Neuronal stem cell (in vitro differentiated cells): ENCODE data around the gene TUBB6.

Source experiments
- DNase-seq: peaks from one replicate; pipeline ENCODE4 v3.0.0-alpha.2; 2013; ENCODE audit warnings: low spot score
- H2AFZ ChIP-seq: one replicate; pipeline ENCODE4 v1.6.1; 2013; ENCODE audit warnings: mild to moderate bottlenecking, low read length, inconsistent platforms
- H2AK5ac ChIP-seq: 2 replicates; pipeline ENCODE4 v1.6.1; 2013; ENCODE audit warnings: low read depth, mild to moderate bottlenecking, inconsistent platforms, low read length, moderate library complexity, mixed read lengths
- H2BK120ac ChIP-seq: 2 replicates; pipeline ENCODE4 v1.6.1; 2013; ENCODE audit warnings: low read depth, mild to moderate bottlenecking, inconsistent platforms, low read length, moderate library complexity, mixed read lengths
- H2BK12ac ChIP-seq: one replicate; pipeline ENCODE4 v1.6.1; 2013; ENCODE audit warnings: low read length, inconsistent platforms
- H2BK15ac ChIP-seq: 2 replicates; pipeline ENCODE4 v1.6.1; 2013; ENCODE audit warnings: mild to moderate bottlenecking, low read length, inconsistent platforms, mixed read lengths
- H2BK5ac ChIP-seq: one replicate; pipeline ENCODE4 v1.6.1; 2013; ENCODE audit warnings: inconsistent platforms, mild to moderate bottlenecking, low read length, moderate library complexity
- H3K14ac ChIP-seq: one replicate; pipeline ENCODE4 v1.6.1; 2013; ENCODE audit warnings: low read length, inconsistent platforms
- H3K18ac ChIP-seq: 2 replicates; pipeline ENCODE4 v1.6.1; 2013; ENCODE audit warnings: low read length, inconsistent platforms
- H3K23ac ChIP-seq: 2 replicates; pipeline ENCODE4 v1.6.1; 2013; ENCODE audit warnings: low read depth, mild to moderate bottlenecking, mixed read lengths, low read length, inconsistent platforms; ENCODE audit not compliant: poor library complexity
- H3K27ac ChIP-seq: replicated peaks from 3 replicates; pipeline ENCODE4 v1.5.1; 2013; ENCODE audit warnings: low read length, inconsistent platforms
- H3K27me3 ChIP-seq, 3 experiments: 2 replicates each; pipeline ENCODE4 v1.6.1; 2013; ENCODE audit warnings: low read length in 3 of 3, mild to moderate bottlenecking in 2 of 3, inconsistent platforms in 1 of 3, low read depth in 1 of 3, mixed read lengths in 1 of 3, moderate library complexity in 1 of 3; ENCODE audit not compliant: control insufficient read depth in 3 of 3, insufficient read depth in 3 of 3
- H3K36me3 ChIP-seq, 2 donors: replicated peaks in 1 of 2; 2 replicates each; pipeline ENCODE4 v1.6.1; 2013; ENCODE audit warnings: low read length in 2 of 2; ENCODE audit not compliant: control insufficient read depth in 2 of 2, insufficient read depth in 2 of 2
- H3K4ac ChIP-seq: 2 replicates; pipeline ENCODE4 v1.6.1; 2013; ENCODE audit warnings: inconsistent platforms, mild to moderate bottlenecking, low read length, moderate library complexity
- H3K4me1 ChIP-seq, 2 donors: 1 replicate in 1 of 2; 2 replicates in 1 of 2; pipeline ENCODE4 v1.6.1; 2013; ENCODE audit warnings: low read length in 2 of 2, low read depth in 1 of 2; ENCODE audit not compliant: control insufficient read depth in 2 of 2, insufficient read depth in 1 of 2
- H3K4me2 ChIP-seq: one replicate; pipeline ENCODE4 v1.6.1; 2013; ENCODE audit warnings: mild to moderate bottlenecking, low read length, inconsistent platforms; ENCODE audit not compliant: insufficient read depth, poor library complexity, severe bottlenecking
- H3K4me3 ChIP-seq, 2 donors: 2 replicates each; pipeline ENCODE4 v1.5.1; 2013; ENCODE audit warnings: low read length in 2 of 2, mild to moderate bottlenecking in 2 of 2, inconsistent platforms in 1 of 2, moderate library complexity in 1 of 2
- H3K79me1 ChIP-seq: one replicate; pipeline ENCODE4 v1.6.1; 2013; ENCODE audit warnings: low read depth, mild to moderate bottlenecking, inconsistent platforms, low read length, moderate library complexity
- H3K9ac ChIP-seq: one replicate; pipeline ENCODE4 v1.6.1; 2013; ENCODE audit warnings: mild to moderate bottlenecking, low read depth, low read length, inconsistent platforms; ENCODE audit not compliant: poor library complexity
- H3K9me3 ChIP-seq, 2 donors: replicated peaks in 1 of 2; 2 replicates each; pipeline versions ENCODE3 to v1.6.1; 2013; ENCODE audit warnings: low read length in 2 of 2, mild to moderate bottlenecking in 2 of 2, inconsistent platforms in 1 of 2, low read depth in 1 of 2, mixed read lengths in 1 of 2, moderate library complexity in 1 of 2; ENCODE audit not compliant: control insufficient read depth in 2 of 2, insufficient read depth in 1 of 2
- H4K8ac ChIP-seq: one replicate; pipeline ENCODE4 v1.6.1; 2013; ENCODE audit warnings: low read depth, mild to moderate bottlenecking, inconsistent platforms, low read length, moderate library complexity
- H4K91ac ChIP-seq: one replicate; pipeline ENCODE4 v1.6.1; 2013; ENCODE audit warnings: low read length, low read depth, mild to moderate bottlenecking, inconsistent platforms; ENCODE audit not compliant: poor library complexity
- WGBS, 2 donors: extraction: QIAGEN DNeasy Blood & Tissue Kit; methylation state at CpG; one replicate each; pipeline ENCODE4 v1.1.7; 2013; ENCODE audit warnings: missing lambda C conversion rate in 2 of 2, mixed read lengths in 1 of 2; ENCODE audit not compliant: insufficient read length in 2 of 2, insufficient replicate concordance in 1 of 2; ENCODE audit errors: extremely low coverage in 2 of 2; 5-methylcytosine and 5-hydroxymethylcytosine counted together

Gene TUBB6

GRCh38 chr18:12264864-12265263 lies 43.2 kb upstream of the TUBB6 start:
- Histone ChIP-seq H3K18ac (no peak overlapping the region), H2AFZ (no peak overlapping the region), H2BK120ac (no peak overlapping the region), H3K4me2 (no peak overlapping the region), H3K4me1 (no peaks in the 10 kb centered on the region), H3K9me3 (no peaks in the 10 kb centered on the region), H3K36me3 (no peaks in the 10 kb centered on the region), H3K79me1 (no peaks in the 10 kb centered on the region), H2BK5ac (no peak overlapping the region), H3K14ac (no peak overlapping the region), H3K23ac (no peak overlapping the region), H2AK5ac (no peak overlapping the region), H3K4me3 (no peak overlapping the region), H3K27ac (no peak overlapping the region), H3K27me3 (peaks cover 0 to 36% (median 0%) of the 10 kb centered on the region in 3 experiments), H3K4ac (no peak overlapping the region), H3K9ac (no peak overlapping the region), H4K8ac (no peak overlapping the region), H2BK15ac (no peak overlapping the region), H4K91ac (no peak overlapping the region), H2BK12ac (no peak overlapping the region)
- WGBS, 2 donors: no CpG with 5 or more reads among the region's 2 CpGs
- no peak for DNase-seq

- Histone ChIP-seq H3K79me1 (no peaks in the 10 kb centered on the region), H3K4me2 (peak overlapping the region; percentile 69), H2BK5ac (no peak overlapping the region), H4K8ac (no peak overlapping the region), H2AK5ac (no peak overlapping the region), H3K18ac (peak overlapping the region; percentile 91), H3K9ac (no peak overlapping the region), H3K27ac (no peak overlapping the region), H3K4ac (no peak overlapping the region), H3K23ac (peak overlapping the region; percentile 43), H2AFZ (peak overlapping the region; percentile 99), H2BK120ac (no peak overlapping the region), H3K14ac (no peak overlapping the region), H4K91ac (no peak overlapping the region), H3K9me3 (no peaks in the 10 kb centered on the region), H3K4me1 (peaks cover 0 to 2% of the 10 kb centered on the region in 2 donors), H2BK12ac (no peak overlapping the region), H3K36me3 (no peaks in the 10 kb centered on the region), H3K4me3 (peak overlapping the region; percentile 52 to 70), H2BK15ac (peak overlapping the region; percentile 17), H3K27me3 (no peaks in the 10 kb centered on the region)
- peak; percentile 85 for DNase-seq
- whole genome bisulfite sequencing, 2 donors: no CpG with 5 or more reads among the region's 51 CpGs
Observed at GRCh38 chr18:12271376-12272235, 36.4 kb upstream of the TUBB6 start.

GRCh38 chr18:12274793-12275192 lies 33.2 kb upstream of the TUBB6 start:
- DNase-seq: no peak
- Histone ChIP-seq H3K4me3 (no peak overlapping the region), H3K9me3 (no peaks in the 10 kb centered on the region), H3K18ac (no peak overlapping the region), H3K27ac (no peak overlapping the region), H2AFZ (no peak overlapping the region), H4K91ac (no peak overlapping the region), H3K23ac (no peak overlapping the region), H3K4me2 (no peak overlapping the region), H3K79me1 (no peaks in the 10 kb centered on the region), H3K36me3 (no peaks in the 10 kb centered on the region), H3K4me1 (peaks cover 9 to 13% of the 10 kb centered on the region in 2 donors), H2BK15ac (no peak overlapping the region), H3K9ac (no peak overlapping the region), H4K8ac (no peak overlapping the region), H3K4ac (no peak overlapping the region), H3K14ac (no peak overlapping the region), H2BK120ac (no peak overlapping the region), H3K27me3 (no peaks in the 10 kb centered on the region), H2AK5ac (peak overlapping the region; percentile 88), H2BK5ac (no peak overlapping the region), H2BK12ac (no peak overlapping the region)
- no CpG with 5 or more reads among the region's 4 CpGs for WGBS, 2 donors

- H3K36me3 ChIP-seq: no peaks in the 10 kb centered on the region
- no peaks in the 10 kb centered on the region for H3K79me1 ChIP-seq
- H2BK12ac ChIP-seq: peak overlapping the region; percentile 75
- no peak overlapping the region for H3K27ac ChIP-seq
- H3K27me3 ChIP-seq: no peaks in the 10 kb centered on the region
- peak overlapping the region; percentile 48 for H3K18ac ChIP-seq
- H3K23ac ChIP-seq: no peak overlapping the region
- H3K4me1 ChIP-seq: peaks cover 12 to 15% of the 10 kb centered on the region in 2 donors
- H4K91ac ChIP-seq: peak overlapping the region; percentile 39
- H3K9ac ChIP-seq: peak overlapping the region; percentile 47
- no peak overlapping the region for H3K4me2 ChIP-seq
- H2BK15ac ChIP-seq: peak overlapping the region; percentile 8
- no CpG with 5 or more reads among the region's 26 CpGs for WGBS, 2 donors
- H2BK5ac ChIP-seq: no peak overlapping the region
- DNase-seq: no peak
- no peak overlapping the region for H4K8ac ChIP-seq
- H3K4me3 ChIP-seq: no peak overlapping the region
- no peak overlapping the region for H2AFZ ChIP-seq
- peak overlapping the region; percentile 17 for H3K4ac ChIP-seq
- H2BK120ac ChIP-seq: peak overlapping the region; percentile 38
- no peak overlapping the region for H3K14ac ChIP-seq
- H2AK5ac ChIP-seq: peak overlapping the region; percentile 24
- no peaks in the 10 kb centered on the region for H3K9me3 ChIP-seq
Observed at GRCh38 chr18:12276736-12277554, 31.1 kb upstream of the TUBB6 start.
